Neural crest cell (in vitro differentiated cells): ENCODE data around the gene TSHZ1. TPM values are rescaled to one million over a fixed set of nuclear protein-coding genes. Genes with fewer than 3 reads are reported as not detected.
"Not testable (repeated sequence)": the region's sequence is repeated elsewhere in the genome, so short reads cannot be mapped to it uniquely, and the experiment has no call there.

Experiments
- DNase-seq: peaks from one replicate; pipeline ENCODE4 v3.0.0; 2021; ENCODE audit warnings: low read depth, mixed read lengths, low spot score
- H3K27ac Mint-ChIP-seq: one replicate; pipeline ENCODE4 v1.8.0; 2021; ENCODE audit warnings: mild to moderate bottlenecking, mixed read lengths; ENCODE audit not compliant: unreplicated experiment
- H3K27me3 Mint-ChIP-seq: 2 replicates; pipeline ENCODE4 v1.8.0; 2021; ENCODE audit warnings: low read depth, mild to moderate bottlenecking, mixed read lengths
- H3K36me3 Mint-ChIP-seq: 2 replicates; pipeline ENCODE4 v1.8.0; 2021; ENCODE audit warnings: low read depth, mild to moderate bottlenecking, mixed read lengths
- H3K4me1 Mint-ChIP-seq: 2 replicates; pipeline ENCODE4 v1.8.0; 2021; ENCODE audit warnings: mixed read lengths
- H3K4me3 Mint-ChIP-seq: one replicate; pipeline ENCODE4 v1.8.0; 2021; ENCODE audit warnings: mild to moderate bottlenecking, mixed read lengths
- H3K9me3 Mint-ChIP-seq: 2 replicates; pipeline ENCODE4 v1.8.0; 2021; ENCODE audit warnings: mixed read lengths
- total RNA-seq: library from RNA; stranded (reverse); gene quantifications from 2 replicates; pipeline ENCODE4 v1.2.1, GENCODE V29; 2021
- TF ChIP-seq, protein P1 (sequence below): fragments of 200-600 bp; sonication (generic); conservative IDR thresholded peaks from 2 replicates; pipeline ENCODE4 v1.5.0; 2021; ENCODE audit warnings: antibody characterized with exemption, mild to moderate bottlenecking

Gene TSHZ1
- total RNA-seq, 1 donor from 2014 or later: 6.9 TPM

DNA sequence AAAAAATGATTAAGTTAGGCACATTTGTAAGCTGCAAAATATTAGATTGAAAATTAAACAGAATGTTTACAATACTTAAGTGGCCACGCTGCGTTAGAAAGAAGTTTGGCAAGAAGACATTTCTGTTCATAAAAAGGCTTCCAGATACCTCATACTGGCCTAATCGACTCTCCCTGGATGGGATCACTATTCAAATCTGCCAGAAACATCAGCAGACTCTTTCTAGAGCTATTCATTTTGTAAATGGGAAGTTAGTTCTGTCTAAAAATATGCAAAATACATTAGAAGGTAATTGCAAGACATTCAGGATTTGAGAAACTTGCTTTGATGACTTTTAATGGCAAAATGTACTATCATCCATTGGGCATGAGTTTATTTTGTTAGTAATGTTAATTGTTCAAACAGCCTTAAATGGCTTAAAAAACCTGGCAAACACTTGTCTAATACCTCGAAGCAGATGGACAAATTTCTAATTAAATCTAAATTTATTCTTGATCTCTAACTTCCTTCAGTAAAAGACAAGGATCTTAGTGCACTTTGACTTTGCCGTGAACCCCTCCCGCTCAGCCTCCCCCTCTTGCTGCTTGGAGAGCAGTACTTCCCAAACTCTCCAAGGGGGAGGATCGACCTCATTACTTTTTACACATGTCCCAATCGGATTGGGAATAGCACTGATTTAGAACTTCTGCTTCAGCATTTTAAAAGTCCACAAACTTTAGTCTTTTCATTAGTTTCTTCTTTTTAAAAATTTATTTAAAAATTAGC is 113.4 kb downstream of the TSHZ1 start:
- TF ChIP-seq, protein P1, sequence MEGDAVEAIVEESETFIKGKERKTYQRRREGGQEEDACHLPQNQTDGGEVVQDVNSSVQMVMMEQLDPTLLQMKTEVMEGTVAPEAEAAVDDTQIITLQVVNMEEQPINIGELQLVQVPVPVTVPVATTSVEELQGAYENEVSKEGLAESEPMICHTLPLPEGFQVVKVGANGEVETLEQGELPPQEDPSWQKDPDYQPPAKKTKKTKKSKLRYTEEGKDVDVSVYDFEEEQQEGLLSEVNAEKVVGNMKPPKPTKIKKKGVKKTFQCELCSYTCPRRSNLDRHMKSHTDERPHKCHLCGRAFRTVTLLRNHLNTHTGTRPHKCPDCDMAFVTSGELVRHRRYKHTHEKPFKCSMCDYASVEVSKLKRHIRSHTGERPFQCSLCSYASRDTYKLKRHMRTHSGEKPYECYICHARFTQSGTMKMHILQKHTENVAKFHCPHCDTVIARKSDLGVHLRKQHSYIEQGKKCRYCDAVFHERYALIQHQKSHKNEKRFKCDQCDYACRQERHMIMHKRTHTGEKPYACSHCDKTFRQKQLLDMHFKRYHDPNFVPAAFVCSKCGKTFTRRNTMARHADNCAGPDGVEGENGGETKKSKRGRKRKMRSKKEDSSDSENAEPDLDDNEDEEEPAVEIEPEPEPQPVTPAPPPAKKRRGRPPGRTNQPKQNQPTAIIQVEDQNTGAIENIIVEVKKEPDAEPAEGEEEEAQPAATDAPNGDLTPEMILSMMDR: no peak
- Mint-ChIP-seq H3K9me3 (peaks cover 15% of the 10 kb centered on the region), H3K4me3 (no peak overlapping the region), H3K27me3 (peaks cover 2% of the 10 kb centered on the region), H3K4me1 (no peaks in the 10 kb centered on the region), H3K36me3 (peaks cover 12% of the 10 kb centered on the region), H3K27ac (no peak overlapping the region)
- DNase-seq: no peak

DNA sequence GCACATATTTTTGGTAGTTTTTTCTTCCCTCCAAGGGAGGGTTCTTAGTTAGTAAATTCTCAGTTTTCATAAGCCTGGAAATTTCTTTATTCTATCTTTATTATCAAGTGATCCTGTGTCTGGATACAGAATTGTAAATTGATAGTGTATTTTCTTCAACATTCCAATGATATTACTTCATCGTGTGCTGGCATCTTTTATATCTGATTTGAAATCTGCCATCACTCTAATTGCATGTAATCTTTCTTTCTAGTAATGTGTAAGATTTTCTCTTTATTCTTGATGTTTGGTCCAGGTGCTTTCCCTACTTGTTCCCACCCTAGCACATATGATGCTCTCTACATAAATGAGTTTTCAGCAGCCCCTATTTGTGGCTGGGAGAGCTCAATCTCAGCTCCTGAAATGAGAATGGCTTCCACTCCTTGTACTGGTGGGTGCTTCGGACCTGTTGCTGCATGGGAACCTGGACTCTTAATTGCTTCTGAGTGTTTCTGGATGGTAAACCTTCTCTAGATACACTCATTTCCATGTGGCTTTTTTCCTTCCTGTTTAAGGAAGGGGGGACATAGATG is 114.2 kb downstream of the TSHZ1 start:
- peaks cover 15% of the 10 kb centered on the region for H3K9me3 Mint-ChIP-seq
- no peaks in the 10 kb centered on the region for H3K4me1 Mint-ChIP-seq
- no peak overlapping the region for H3K4me3 Mint-ChIP-seq
- H3K27me3 Mint-ChIP-seq: peaks cover 2% of the 10 kb centered on the region
- DNase-seq: no peak
- H3K27ac Mint-ChIP-seq: no peak overlapping the region
- peaks cover 13% of the 10 kb centered on the region for H3K36me3 Mint-ChIP-seq
- TF ChIP-seq, protein P1: no peak

DNA sequence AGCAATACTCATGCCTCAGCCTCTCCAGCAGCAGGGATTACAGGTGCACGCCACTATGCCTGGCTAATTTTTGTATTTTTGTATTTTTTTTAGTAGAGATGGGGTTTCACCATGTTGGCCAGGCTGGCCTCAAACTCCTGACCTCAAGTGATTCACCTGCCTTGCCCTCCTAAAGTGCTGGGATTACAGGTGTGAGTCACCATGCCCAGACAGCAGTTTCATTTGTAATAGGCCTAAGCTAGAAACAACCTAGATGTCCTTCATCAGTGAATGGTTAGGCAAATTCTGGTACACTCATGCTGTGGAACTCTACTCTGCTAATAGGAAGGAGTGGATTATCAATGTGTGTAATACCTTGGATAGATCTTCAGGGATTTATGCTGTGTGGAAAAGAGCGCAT is 119.2 kb downstream of the TSHZ1 start:
- not testable (repeated sequence) for H3K4me3 Mint-ChIP-seq, H3K27me3 Mint-ChIP-seq, H3K27ac Mint-ChIP-seq, H3K4me1 Mint-ChIP-seq, DNase-seq
- Mint-ChIP-seq H3K36me3 (peaks cover 13% of the 10 kb centered on the region), H3K9me3 (peaks cover 15% of the 10 kb centered on the region)

DNA sequence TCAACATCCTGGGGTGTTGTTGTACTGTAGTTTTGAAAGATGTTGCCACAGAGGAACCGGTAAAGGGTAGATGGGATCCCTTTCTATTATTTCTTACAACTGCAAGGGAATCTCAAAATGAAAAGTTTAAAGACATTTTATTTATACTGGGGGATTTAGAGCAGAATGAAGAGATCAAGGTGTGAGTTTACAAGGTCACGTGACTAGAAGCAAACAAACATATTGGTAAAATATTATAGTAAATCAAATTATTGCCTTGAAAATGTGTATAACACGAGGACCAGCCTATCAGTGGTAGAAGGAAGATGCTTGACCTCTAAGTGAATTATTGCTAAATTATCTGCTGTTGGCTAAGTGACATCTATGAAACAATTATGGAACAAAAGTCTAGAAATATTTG is 119.7 kb downstream of the TSHZ1 start:
- TF ChIP-seq, protein P1: no peak
- peaks cover 2% of the 10 kb centered on the region for H3K27me3 Mint-ChIP-seq
- no peak overlapping the region for H3K27ac Mint-ChIP-seq
- H3K36me3 Mint-ChIP-seq: peaks cover 11% of the 10 kb centered on the region
- no peak overlapping the region for H3K4me3 Mint-ChIP-seq
- no peaks in the 10 kb centered on the region for H3K4me1 Mint-ChIP-seq
- no peak for DNase-seq
- H3K9me3 Mint-ChIP-seq: peaks cover 14% of the 10 kb centered on the region

DNA sequence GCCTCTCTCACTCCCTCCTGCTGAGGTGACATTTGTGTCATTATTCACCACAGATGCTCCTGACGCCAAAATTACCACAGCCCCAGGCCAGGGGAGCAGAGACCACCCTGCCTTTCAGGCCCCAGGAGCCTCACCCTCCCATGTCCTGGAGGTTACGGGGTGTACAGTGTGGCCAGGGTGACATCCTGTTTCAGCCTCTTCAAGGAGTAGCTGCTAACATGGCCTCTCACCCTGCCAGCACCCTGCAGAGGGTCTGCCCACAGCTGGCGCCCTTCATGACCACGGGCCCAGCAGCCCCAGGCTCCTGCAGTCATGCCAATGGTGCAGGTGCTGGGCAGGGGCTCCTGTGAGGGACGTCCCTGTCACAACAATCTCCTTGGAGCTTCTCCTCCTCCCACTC is 124.3 kb downstream of the TSHZ1 start:
- Mint-ChIP-seq H3K36me3 (no peaks in the 10 kb centered on the region), H3K4me1 (no peaks in the 10 kb centered on the region), H3K4me3 (no peak overlapping the region), H3K27ac (no peak overlapping the region), H3K9me3 (no peaks in the 10 kb centered on the region), H3K27me3 (peaks cover 39% of the 10 kb centered on the region)
- TF ChIP-seq, protein P1: no peak
- no peak for DNase-seq

DNA sequence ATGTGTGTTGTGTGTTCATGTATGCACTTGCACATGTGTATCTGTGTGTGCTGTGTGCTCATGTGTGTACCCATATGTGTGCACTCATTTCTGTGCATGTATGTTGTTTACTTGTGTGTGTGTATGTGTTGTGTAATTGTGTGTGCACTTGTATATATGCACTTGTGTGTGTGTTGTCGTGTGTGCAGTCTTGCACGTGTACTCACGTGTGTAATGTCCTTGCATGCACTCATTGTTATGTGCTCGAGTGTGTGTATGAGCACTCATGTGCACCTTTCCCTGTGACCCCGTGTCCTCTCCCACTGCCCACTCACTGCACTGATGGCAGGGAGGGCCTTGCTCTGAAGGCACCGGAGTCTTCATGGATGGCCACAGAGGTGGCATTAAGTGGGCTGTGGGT is 124.9 kb downstream of the TSHZ1 start:
- H3K27ac Mint-ChIP-seq: no peak overlapping the region
- peaks cover 45% of the 10 kb centered on the region for H3K27me3 Mint-ChIP-seq
- H3K9me3 Mint-ChIP-seq: no peaks in the 10 kb centered on the region
- no peaks in the 10 kb centered on the region for H3K36me3 Mint-ChIP-seq
- DNase-seq: no peak
- H3K4me3 Mint-ChIP-seq: no peak overlapping the region
- TF ChIP-seq, protein P1: no peak
- H3K4me1 Mint-ChIP-seq: no peaks in the 10 kb centered on the region
